ENCODE results near the gene TMEM35B. TPM values are rescaled to one million over a fixed set of nuclear protein-coding genes. Genes with fewer than 3 reads are reported as not detected.

Gene TMEM35B
- total RNA-seq, result 15.8 and 21.9 TPM in 2 replicates

DNA sequence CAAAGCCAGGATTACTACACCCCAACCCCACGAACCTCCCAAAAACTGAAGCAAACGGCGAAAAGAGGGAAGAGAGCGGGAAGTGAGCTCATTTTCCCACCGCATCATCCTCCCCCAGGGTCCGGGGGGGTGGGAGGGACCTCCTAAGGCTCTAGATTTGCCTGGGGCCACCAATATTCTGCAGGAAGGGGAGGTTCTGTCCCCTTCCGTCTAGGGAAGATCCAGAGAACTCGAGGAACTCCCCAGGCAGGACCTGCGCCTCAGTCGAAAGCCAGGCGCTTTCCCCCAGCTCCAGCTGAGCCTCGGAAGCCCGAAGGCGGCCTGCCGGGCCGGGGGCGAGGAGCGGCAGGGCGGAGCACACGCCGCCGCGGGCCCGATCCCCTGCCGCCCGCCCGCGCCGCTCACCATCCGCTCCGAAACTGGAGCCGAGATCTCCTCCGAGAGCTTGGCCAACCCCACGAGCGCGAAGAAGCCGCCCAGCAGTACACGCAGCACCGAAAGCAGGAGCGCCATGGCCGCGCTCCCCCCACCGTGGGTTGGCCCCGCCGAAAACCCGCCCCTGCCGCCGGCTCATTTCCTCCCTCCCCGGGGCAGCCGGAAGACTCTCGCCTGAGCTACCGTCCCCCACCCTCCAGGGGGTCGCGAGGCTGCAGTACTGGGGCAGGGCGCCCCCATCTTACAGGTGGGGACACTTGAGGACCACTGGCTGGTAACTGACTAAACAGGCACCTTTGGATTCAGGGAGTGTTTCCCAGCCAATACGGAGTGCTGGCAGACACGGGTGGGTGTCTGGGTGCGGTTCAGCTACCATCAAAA lies at the start of gene TMEM35B:
Gene TMEM35B, minus strand, starts transcription at position 555 of the 816 bp plus-strand sequence. Its CDS starts 42 bp downstream, at position 513.

Small RNAs within 50 kb of the gene (small RNA-seq; reads per million reads assigned to genes)
- gene TMEM35B, result not detected

Other genes starting within 250 kb of the TMEM35B start
- not detected in 2 replicates for gene GJB5, start 230.3 kb downstream of the TMEM35B start, total RNA-seq
- gene GJB4, start 225.6 kb downstream of the TMEM35B start, total RNA-seq, result not detected in 2 replicates
- under 0.01 TPM in 1 of 2 replicates, not detected in the other for gene GJB3, start 204.1 kb downstream of the TMEM35B start, total RNA-seq
- gene GJA4, start 192.3 kb downstream of the TMEM35B start, total RNA-seq, result 49.3 and 269 TPM in 2 replicates
- gene SMIM12, start 125.6 kb downstream of the TMEM35B start, total RNA-seq, result 46.4 and 66.4 TPM in 2 replicates
- under 0.01 TPM in 1 of 2 replicates, not detected in the other for gene DLGAP3, start 55.7 kb downstream of the TMEM35B start, total RNA-seq
- 16.3 and 19.5 TPM in 2 replicates for gene ZMYM6, start 46.6 kb upstream of the TMEM35B start, total RNA-seq
- gene ZMYM1, start 94.0 kb upstream of the TMEM35B start, total RNA-seq, result 17.0 and 25.9 TPM in 2 replicates
- 279 and 286 TPM in 2 replicates for gene SFPQ, start 207.8 kb upstream of the TMEM35B start, total RNA-seq

All from vein endothelial cell (primary cell).